Measurements from ENCODE around the gene SZT2.

- TF ChIP-seq, protein P1, sequence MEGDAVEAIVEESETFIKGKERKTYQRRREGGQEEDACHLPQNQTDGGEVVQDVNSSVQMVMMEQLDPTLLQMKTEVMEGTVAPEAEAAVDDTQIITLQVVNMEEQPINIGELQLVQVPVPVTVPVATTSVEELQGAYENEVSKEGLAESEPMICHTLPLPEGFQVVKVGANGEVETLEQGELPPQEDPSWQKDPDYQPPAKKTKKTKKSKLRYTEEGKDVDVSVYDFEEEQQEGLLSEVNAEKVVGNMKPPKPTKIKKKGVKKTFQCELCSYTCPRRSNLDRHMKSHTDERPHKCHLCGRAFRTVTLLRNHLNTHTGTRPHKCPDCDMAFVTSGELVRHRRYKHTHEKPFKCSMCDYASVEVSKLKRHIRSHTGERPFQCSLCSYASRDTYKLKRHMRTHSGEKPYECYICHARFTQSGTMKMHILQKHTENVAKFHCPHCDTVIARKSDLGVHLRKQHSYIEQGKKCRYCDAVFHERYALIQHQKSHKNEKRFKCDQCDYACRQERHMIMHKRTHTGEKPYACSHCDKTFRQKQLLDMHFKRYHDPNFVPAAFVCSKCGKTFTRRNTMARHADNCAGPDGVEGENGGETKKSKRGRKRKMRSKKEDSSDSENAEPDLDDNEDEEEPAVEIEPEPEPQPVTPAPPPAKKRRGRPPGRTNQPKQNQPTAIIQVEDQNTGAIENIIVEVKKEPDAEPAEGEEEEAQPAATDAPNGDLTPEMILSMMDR (IDR thresholded peaks at IDR 0.05; ENCODE audit: insufficient read depth, low read length, poor library complexity, severe bottlenecking) = no peak
- TF ChIP-seq EZH2phosphoT487 (conservative IDR thresholded peaks at IDR 0.05; ENCODE audit: low read length) = no peak
Observed at GRCh38 chr1:43363283-43363934, 26.3 kb upstream of the SZT2 start.

Measured in SU-DHL-6 (cell line).